Ascending aorta (tissue), 2 donors: ENCODE measurements around the gene STBD1. TPM values are rescaled to one million over a fixed set of nuclear protein-coding genes. Genes with fewer than 3 reads are reported as not detected.
A peak's percentile ranks its signal among the peaks of the same experiment; 100 is the strongest.

Experiments used
- DNase-seq, 2 donors: peaks; one replicate each; pipeline ENCODE4 v3.0.0-alpha.2; 2019; ENCODE audit warnings: low spot score in 2 of 2
- H3K27ac ChIP-seq, 2 donors: fragments of 200-600 bp; sonication (generic); one replicate each; pipeline ENCODE4 v1.5.1; 2016 to 2017; ENCODE audit warnings: mild to moderate bottlenecking in 1 of 2
- H3K27me3 ChIP-seq: fragments of 200-600 bp; sonication (generic); one replicate; pipeline ENCODE4 v1.5.1; 2017
- H3K36me3 ChIP-seq, 2 donors: fragments of 200-600 bp; sonication (generic); one replicate each; pipeline ENCODE4 v1.5.1; 2016
- H3K4me1 ChIP-seq, 2 donors: fragments of 200-600 bp; sonication (generic); one replicate each; pipeline ENCODE4 v1.5.1; 2016 to 2017; ENCODE audit warnings: mild to moderate bottlenecking in 1 of 2
- H3K4me3 ChIP-seq, 2 donors: fragments of 200-600 bp; sonication (generic); one replicate each; pipeline ENCODE4 v1.5.1; 2016 to 2017; ENCODE audit warnings: mild to moderate bottlenecking in 1 of 2
- H3K9me3 ChIP-seq, 2 donors: fragments of 200-600 bp; sonication (generic); one replicate each; pipeline ENCODE4 v1.5.1; 2016
- intact Hi-C: fragments of 100-400 bp; cut with DNase I; formaldehyde crosslinking; loops from one replicate; pipeline ENCODE4 v1.15.1; 2023
- total RNA-seq: library from RNA; depleted of rRNA; stranded (reverse); fragments of >200 nt; gene quantifications from one replicate; pipeline ENCODE4 v1.1.0, GENCODE V29; 2016
- TF ChIP-seq, protein P1 (sequence below), 3 experiments: fragments of 200-600 bp in 2 of 3; fragments of 450-650 bp in 1 of 3; sonication (generic) in 2 of 3; IDR thresholded peaks; one replicate each; pipeline ENCODE4 v1.5.1; 2016 to 2019; ENCODE audit warnings: antibody characterized with exemption in 3 of 3, mild to moderate bottlenecking in 1 of 3, moderate library complexity in 1 of 3

The STBD1 gene
- 19.9 TPM for total RNA-seq

DNA sequence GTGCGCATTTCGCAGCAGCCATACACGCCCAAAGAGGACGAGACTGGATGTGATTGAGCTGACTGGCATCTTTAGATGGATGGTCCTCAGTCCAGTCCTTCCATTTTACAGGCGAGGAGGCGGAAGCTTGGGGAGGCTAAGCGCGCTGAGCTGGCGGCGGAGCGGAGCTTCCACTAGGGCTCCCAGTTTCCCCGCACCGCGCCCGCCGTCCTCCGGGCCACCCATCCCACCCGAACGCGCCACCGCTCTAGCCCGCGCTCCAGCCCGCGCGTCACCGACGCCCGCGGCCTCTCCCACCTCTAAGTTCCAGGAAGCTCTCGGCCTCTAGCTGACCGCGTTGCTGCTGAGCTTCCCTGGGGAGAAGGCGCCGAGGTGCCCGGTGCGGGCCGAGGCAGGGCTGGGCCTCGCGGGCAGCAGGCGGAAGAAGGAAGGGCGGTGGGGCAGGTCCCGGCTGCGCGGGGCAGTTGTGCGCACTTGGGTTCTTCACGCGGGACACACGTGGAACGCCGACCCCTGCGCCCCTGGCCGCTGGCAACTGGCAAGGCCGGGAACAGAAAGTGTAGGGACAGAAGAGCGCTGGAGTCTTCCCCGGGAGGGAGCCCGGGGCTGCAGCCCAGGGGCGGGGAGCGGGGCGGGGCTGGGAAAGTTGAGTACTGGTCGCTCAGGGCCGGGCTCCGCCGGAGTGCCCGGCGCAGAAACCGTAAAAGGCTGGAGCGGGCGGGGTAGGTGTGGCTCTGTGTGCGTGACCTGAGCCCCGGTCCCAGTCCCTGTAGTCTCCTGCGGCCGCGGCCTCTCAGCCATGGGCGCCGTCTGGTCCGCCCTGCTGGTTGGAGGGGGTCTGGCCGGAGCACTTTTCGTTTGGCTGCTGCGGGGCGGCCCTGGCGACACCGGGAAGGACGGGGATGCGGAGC is at the start of gene STBD1:
TSS of gene STBD1 (plus strand) at position 763 of the 911 bp plus-strand sequence. CDS start at position 800, 37 bp downstream.
- intact Hi-C loops: loop anchor here (2.0 to 5.0 kb wide), 5 partner anchors 55 to 201 kb away; partner anchors contain the start of genes CCDC158, FAM47E and SCARB2

DNA sequence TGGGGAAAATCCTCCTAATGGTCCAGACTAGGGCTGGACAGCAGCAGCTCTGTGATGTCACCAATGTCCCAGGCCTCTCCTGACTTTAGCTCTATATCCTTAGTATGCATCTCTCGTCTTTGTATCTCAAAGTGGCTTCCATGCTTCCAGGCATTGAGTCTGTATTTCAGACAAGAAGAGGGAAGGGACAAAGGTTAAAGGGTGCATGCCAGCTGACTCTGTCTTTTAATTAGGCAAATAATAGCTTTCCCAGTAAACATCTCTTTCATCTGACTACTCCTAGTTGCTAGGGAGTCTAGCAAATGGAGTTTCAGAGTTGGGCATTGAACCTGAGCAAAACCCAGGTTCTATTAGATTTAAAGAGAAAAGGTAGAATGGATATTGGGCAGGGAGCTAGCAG is 49.6 kb upstream of the STBD1 start:
- Histone ChIP-seq H3K9me3 (no peaks in the 10 kb centered on the region), H3K36me3 (no peaks in the 10 kb centered on the region), H3K27ac (no peak overlapping the region), H3K4me3 (no peak overlapping the region), H3K27me3 (no peaks in the 10 kb centered on the region), H3K4me1 (no peaks in the 10 kb centered on the region)
- TF ChIP-seq, protein P1, sequence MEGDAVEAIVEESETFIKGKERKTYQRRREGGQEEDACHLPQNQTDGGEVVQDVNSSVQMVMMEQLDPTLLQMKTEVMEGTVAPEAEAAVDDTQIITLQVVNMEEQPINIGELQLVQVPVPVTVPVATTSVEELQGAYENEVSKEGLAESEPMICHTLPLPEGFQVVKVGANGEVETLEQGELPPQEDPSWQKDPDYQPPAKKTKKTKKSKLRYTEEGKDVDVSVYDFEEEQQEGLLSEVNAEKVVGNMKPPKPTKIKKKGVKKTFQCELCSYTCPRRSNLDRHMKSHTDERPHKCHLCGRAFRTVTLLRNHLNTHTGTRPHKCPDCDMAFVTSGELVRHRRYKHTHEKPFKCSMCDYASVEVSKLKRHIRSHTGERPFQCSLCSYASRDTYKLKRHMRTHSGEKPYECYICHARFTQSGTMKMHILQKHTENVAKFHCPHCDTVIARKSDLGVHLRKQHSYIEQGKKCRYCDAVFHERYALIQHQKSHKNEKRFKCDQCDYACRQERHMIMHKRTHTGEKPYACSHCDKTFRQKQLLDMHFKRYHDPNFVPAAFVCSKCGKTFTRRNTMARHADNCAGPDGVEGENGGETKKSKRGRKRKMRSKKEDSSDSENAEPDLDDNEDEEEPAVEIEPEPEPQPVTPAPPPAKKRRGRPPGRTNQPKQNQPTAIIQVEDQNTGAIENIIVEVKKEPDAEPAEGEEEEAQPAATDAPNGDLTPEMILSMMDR (IDR thresholded peaks at IDR 0.05): no peak
- DNase-seq: no peak
- intact Hi-C loops: no loop called here

More for the DNA sequence above, at the start of gene STBD1:
- Histone ChIP-seq H3K27me3 (no peaks in the 10 kb centered on the region), H3K4me3 (peak within 1 kb of the TSS; percentile 68 to 72), H3K36me3 (peaks cover 5 to 11% of the 10 kb centered on the region in 2 donors), H3K9me3 (no peaks in the 10 kb centered on the region), H3K27ac (peak within 1 kb of the TSS; percentile 79 to 87), H3K4me1 (peaks cover 0 to 15% of the 10 kb centered on the region in 2 donors)
- DNase-seq: peak; percentile 44 to 85
- TF ChIP-seq, protein P1 (IDR thresholded peaks at IDR 0.05): peak in 2 of 3 experiments; percentile 1 to 7

DNA sequence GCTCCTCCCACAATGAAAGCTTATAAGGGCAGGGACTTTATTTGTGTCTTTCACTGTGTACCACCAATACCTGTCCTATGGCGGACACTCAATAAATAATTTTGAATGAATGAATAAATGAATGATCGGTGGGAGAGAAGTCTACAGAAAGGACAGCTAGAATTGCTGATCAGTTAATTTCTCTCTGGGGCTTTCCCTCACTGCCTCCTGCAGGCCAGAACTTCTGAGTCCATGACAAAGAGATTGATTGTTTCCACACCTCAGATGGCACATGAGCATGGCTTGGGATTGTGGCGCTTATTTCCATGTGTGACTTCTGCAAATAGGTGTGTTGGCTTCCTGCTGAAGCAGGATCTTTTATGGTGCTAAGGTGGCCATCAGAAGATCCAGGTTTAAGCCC is 48.7 kb upstream of the STBD1 start:
- no peaks in the 10 kb centered on the region for H3K27me3 ChIP-seq
- H3K4me1 ChIP-seq: no peaks in the 10 kb centered on the region
- intact Hi-C loops: no loop called here
- no peak for DNase-seq
- H3K36me3 ChIP-seq: no peaks in the 10 kb centered on the region
- H3K9me3 ChIP-seq: no peaks in the 10 kb centered on the region
- TF ChIP-seq, protein P1 (IDR thresholded peaks at IDR 0.05): no peak
- H3K4me3 ChIP-seq: no peak overlapping the region
- no peak overlapping the region for H3K27ac ChIP-seq

DNA sequence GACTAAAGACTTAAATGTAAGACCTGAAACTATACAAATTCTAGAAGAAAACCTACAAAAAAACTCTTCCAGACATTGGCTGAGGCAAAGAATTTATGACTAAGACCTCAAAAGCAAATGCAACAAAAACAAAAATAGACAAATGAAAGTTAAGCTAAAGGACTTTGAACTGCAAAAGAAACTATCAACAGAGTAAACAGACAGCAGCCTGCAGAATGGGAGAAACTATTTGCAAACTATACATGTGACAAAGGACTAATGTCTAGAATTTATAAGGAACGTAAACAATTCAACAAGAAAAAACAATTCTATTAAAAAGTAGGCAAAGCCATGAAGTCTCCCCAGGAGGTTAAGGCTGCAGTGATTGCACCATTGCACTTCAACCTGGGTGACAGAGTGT is 46.0 kb upstream of the STBD1 start:
- H3K4me3 ChIP-seq: no peak overlapping the region
- no peaks in the 10 kb centered on the region for H3K36me3 ChIP-seq
- TF ChIP-seq, protein P1 (IDR thresholded peaks at IDR 0.05): no peak
- DNase-seq: no peak
- intact Hi-C loops: no loop called here
- H3K4me1 ChIP-seq: no peaks in the 10 kb centered on the region
- H3K9me3 ChIP-seq: no peaks in the 10 kb centered on the region
- no peaks in the 10 kb centered on the region for H3K27me3 ChIP-seq
- H3K27ac ChIP-seq: no peak overlapping the region

DNA sequence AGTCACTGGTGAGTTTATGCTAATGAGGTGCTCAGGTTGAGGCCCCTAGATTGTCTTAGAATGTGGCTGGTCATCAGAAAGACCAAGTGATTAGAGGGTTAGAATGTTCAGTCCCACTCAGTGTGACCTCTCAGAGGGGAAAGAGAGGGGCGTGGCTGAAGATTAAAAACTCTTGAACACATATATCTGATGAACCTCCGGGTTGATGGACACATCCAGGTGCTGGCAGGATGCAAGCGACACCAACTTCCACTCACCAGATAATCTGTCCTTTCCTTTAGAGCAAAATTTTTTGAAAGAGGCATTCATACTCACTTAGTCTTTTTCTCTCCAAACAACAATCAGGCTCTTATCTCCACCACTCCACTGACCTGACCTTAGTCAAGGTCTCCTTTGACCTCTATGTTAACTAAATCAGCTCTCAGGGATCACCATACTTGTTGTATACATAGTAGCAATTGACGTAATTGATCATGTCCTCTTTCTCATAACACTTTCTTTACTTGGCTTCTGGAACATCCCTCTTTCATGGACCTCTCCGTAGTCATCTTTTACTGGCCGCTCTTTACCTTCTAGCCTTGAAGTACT is 40.8 kb upstream of the STBD1 start:
- H3K27ac ChIP-seq: no peak overlapping the region
- no peaks in the 10 kb centered on the region for H3K27me3 ChIP-seq
- DNase-seq: no peak
- no peaks in the 10 kb centered on the region for H3K36me3 ChIP-seq
- no peak overlapping the region for H3K4me3 ChIP-seq
- intact Hi-C loops: no loop called here
- no peaks in the 10 kb centered on the region for H3K4me1 ChIP-seq
- no peaks in the 10 kb centered on the region for H3K9me3 ChIP-seq
- TF ChIP-seq, protein P1 (IDR thresholded peaks at IDR 0.05): no peak
